Cardiac fibroblast (primary cell): ENCODE measurements around the gene NARF.

Experiments used
- DNase-seq, 2 donors: peaks; one replicate each; pipeline versions ENCODE4 v3.0.0 to v3.0.0-alpha.2; 2010; ENCODE audit warnings: low read depth in 2 of 2
- H3K4me3 ChIP-seq, 2 donors: replicated peaks in 1 of 2; 1 replicate in 1 of 2; 2 replicates in 1 of 2; pipeline ENCODE4 v1.5.1; 2011; ENCODE audit warnings: low read depth in 2 of 2, low read length in 2 of 2, mild to moderate bottlenecking in 2 of 2, moderate library complexity in 1 of 2
- TF ChIP-seq, protein P1 (sequence below): IDR thresholded peaks from one replicate; pipeline ENCODE4 v1.5.1; 2011; ENCODE audit warnings: low read depth, mild to moderate bottlenecking, low read length, inconsistent platforms

The NARF gene

GRCh38 chr17:82464567-82464929 lies 6.0 kb downstream of the NARF start:
- no peak overlapping the region for H3K4me3 ChIP-seq
- TF ChIP-seq, protein P1, sequence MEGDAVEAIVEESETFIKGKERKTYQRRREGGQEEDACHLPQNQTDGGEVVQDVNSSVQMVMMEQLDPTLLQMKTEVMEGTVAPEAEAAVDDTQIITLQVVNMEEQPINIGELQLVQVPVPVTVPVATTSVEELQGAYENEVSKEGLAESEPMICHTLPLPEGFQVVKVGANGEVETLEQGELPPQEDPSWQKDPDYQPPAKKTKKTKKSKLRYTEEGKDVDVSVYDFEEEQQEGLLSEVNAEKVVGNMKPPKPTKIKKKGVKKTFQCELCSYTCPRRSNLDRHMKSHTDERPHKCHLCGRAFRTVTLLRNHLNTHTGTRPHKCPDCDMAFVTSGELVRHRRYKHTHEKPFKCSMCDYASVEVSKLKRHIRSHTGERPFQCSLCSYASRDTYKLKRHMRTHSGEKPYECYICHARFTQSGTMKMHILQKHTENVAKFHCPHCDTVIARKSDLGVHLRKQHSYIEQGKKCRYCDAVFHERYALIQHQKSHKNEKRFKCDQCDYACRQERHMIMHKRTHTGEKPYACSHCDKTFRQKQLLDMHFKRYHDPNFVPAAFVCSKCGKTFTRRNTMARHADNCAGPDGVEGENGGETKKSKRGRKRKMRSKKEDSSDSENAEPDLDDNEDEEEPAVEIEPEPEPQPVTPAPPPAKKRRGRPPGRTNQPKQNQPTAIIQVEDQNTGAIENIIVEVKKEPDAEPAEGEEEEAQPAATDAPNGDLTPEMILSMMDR = no peak
- no peak for DNase-seq

GRCh38 chr17:82465023-82465603 lies 6.6 kb downstream of the NARF start:
- DNase-seq = no peak
- H3K4me3 ChIP-seq = no peak overlapping the region
- TF ChIP-seq, protein P1 = no peak

- no peak overlapping the region for H3K4me3 ChIP-seq
- TF ChIP-seq, protein P1 = no peak
- peak in 1 of 2 donors; percentile 26 for DNase-seq
These were observed 10.2 kb downstream of the NARF start for GRCh38 chr17:82468692-82469091.

- TF ChIP-seq, protein P1 = no peak
- DNase-seq = no peak
- no peak overlapping the region for H3K4me3 ChIP-seq
These were observed 11.5 kb downstream of the NARF start for GRCh38 chr17:82470065-82470464.

- no peak for DNase-seq
- no peak overlapping the region for H3K4me3 ChIP-seq
- TF ChIP-seq, protein P1 = no peak
These were observed 15.9 kb downstream of the NARF start for GRCh38 chr17:82474223-82475010.

GRCh38 chr17:82475458-82475857 lies 16.9 kb downstream of the NARF start:
- TF ChIP-seq, protein P1 = no peak
- peak in 1 of 2 donors; percentile 39 for DNase-seq
- H3K4me3 ChIP-seq = no peak overlapping the region
